Measurements from ENCODE around the gene VAV1. TPM values are rescaled to one million over a fixed set of nuclear protein-coding genes. Genes with fewer than 3 reads are reported as not detected.

The VAV1 gene
- total and polyA plus RNA-seq, 9 of the 15 experiments (the other 6 are each of a cell fraction or from before 2014, with no cell fraction given), result 0.46 to 20.1 (median 11.1) TPM

DNA sequence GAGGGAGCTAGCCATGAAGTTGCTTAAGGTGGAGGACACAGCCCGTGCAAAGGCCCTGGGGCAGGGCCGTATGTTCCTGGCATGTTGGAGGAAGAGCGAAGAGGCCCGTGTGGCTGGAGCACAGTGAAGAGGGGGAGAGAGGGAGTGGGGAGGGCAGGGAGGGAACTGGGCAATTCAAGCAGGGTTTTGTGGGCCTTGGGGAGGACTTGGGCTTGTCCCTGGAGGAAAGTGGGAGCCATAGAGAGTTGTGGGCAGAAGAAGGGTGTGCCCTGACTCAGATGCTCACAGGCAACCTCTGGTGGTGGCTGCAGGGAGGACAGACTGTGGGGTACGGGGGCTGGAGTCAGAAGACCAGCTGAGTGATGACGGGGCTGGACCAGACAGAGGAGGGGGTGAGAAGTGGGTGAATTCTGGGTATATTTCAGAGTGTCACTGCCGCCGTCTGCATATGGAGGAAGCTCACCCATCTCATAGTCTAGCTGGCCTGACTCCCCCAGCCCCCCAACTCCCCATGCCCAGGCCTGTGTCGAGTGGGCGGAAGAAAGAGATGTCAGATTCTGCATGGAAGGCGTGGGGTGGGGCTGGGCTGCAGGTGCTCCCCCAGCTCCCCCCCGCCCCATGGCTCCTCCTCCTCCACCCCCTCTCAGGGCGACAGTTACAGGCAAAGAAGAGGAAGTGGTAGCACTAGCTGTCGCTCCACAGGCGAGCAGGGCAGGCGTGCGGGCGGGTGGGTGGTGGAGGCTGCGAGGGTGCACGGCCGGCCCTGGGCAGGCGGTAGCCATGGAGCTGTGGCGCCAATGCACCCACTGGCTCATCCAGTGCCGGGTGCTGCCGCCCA, at the start of gene VAV1 (continued):
- TF ChIP-seq, protein P1, sequence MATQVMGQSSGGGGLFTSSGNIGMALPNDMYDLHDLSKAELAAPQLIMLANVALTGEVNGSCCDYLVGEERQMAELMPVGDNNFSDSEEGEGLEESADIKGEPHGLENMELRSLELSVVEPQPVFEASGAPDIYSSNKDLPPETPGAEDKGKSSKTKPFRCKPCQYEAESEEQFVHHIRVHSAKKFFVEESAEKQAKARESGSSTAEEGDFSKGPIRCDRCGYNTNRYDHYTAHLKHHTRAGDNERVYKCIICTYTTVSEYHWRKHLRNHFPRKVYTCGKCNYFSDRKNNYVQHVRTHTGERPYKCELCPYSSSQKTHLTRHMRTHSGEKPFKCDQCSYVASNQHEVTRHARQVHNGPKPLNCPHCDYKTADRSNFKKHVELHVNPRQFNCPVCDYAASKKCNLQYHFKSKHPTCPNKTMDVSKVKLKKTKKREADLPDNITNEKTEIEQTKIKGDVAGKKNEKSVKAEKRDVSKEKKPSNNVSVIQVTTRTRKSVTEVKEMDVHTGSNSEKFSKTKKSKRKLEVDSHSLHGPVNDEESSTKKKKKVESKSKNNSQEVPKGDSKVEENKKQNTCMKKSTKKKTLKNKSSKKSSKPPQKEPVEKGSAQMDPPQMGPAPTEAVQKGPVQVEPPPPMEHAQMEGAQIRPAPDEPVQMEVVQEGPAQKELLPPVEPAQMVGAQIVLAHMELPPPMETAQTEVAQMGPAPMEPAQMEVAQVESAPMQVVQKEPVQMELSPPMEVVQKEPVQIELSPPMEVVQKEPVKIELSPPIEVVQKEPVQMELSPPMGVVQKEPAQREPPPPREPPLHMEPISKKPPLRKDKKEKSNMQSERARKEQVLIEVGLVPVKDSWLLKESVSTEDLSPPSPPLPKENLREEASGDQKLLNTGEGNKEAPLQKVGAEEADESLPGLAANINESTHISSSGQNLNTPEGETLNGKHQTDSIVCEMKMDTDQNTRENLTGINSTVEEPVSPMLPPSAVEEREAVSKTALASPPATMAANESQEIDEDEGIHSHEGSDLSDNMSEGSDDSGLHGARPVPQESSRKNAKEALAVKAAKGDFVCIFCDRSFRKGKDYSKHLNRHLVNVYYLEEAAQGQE (IDR thresholded peaks at IDR 0.05; ENCODE audit: borderline replicate concordance), result no peak
- TF ChIP-seq, protein P1 (CRISPR knock-in tag; IDR thresholded peaks at IDR 0.05; ENCODE audit: low read depth), result no peak
- TF ChIP-seq POLR3A (IDR thresholded peaks at IDR 0.05; ENCODE audit: borderline replicate concordance, extremely low read depth, insufficient read depth, insufficient read length) (no peak), ZNF764 (CRISPR knock-in tag; IDR thresholded peaks at IDR 0.05; ENCODE audit: low read depth) (no peak), KDM5B (IDR thresholded peaks at IDR 0.05; ENCODE audit: insufficient replicate concordance, low read depth, low read length) (peak; percentile 72), MBD2 (IDR thresholded peaks at IDR 0.05; ENCODE audit: borderline replicate concordance, low read depth) (no peak), LCOR (CRISPR knock-in tag; IDR thresholded peaks at IDR 0.05) (no peak), DDX20 (tag; IDR thresholded peaks at IDR 0.05; ENCODE audit: low read depth) (no peak), HIVEP1 (CRISPR knock-in tag; IDR thresholded peaks at IDR 0.05) (no peak), KAT8 (IDR thresholded peaks at IDR 0.05; ENCODE audit: low read depth) (no peak)
- TF ChIP-seq, protein P2, sequence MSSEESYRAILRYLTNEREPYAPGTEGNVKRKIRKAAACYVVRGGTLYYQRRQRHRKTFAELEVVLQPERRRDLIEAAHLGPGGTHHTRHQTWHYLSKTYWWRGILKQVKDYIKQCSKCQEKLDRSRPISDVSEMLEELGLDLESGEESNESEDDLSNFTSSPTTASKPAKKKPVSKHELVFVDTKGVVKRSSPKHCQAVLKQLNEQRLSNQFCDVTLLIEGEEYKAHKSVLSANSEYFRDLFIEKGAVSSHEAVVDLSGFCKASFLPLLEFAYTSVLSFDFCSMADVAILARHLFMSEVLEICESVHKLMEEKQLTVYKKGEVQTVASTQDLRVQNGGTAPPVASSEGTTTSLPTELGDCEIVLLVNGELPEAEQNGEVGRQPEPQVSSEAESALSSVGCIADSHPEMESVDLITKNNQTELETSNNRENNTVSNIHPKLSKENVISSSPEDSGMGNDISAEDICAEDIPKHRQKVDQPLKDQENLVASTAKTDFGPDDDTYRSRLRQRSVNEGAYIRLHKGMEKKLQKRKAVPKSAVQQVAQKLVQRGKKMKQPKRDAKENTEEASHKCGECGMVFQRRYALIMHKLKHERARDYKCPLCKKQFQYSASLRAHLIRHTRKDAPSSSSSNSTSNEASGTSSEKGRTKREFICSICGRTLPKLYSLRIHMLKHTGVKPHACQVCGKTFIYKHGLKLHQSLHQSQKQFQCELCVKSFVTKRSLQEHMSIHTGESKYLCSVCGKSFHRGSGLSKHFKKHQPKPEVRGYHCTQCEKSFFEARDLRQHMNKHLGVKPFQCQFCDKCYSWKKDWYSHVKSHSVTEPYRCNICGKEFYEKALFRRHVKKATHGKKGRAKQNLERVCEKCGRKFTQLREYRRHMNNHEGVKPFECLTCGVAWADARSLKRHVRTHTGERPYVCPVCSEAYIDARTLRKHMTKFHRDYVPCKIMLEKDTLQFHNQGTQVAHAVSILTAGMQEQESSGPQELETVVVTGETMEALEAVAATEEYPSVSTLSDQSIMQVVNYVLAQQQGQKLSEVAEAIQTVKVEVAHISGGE (CRISPR knock-in tag; IDR thresholded peaks at IDR 0.05), result no peak
- TF ChIP-seq, protein P3, sequence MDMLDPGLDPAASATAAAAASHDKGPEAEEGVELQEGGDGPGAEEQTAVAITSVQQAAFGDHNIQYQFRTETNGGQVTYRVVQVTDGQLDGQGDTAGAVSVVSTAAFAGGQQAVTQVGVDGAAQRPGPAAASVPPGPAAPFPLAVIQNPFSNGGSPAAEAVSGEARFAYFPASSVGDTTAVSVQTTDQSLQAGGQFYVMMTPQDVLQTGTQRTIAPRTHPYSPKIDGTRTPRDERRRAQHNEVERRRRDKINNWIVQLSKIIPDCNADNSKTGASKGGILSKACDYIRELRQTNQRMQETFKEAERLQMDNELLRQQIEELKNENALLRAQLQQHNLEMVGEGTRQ (CRISPR knock-in tag; IDR thresholded peaks at IDR 0.05), result no peak
- TF ChIP-seq, protein P4, sequence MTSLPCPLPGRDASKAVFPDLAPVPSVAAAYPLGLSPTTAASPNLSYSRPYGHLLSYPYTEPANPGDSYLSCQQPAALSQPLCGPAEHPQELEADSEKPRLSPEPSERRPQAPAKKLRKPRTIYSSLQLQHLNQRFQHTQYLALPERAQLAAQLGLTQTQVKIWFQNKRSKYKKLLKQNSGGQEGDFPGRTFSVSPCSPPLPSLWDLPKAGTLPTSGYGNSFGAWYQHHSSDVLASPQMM (CRISPR knock-in tag; IDR thresholded peaks at IDR 0.05), result no peak

All from K562 (cell line).